ENCODE data around the gene PNPLA8.

The PNPLA8 gene

GRCh38 chr7:108448584-108449505, 77.1 kb downstream of the PNPLA8 start (continued):
- no peak for TF ChIP-seq ZNF146 (tag by site-specific recombination; IDR thresholded peaks at IDR 0.05)
- no peak for TF ChIP-seq TSHZ1 (tag by site-specific recombination; IDR thresholded peaks at IDR 0.05; ENCODE audit: borderline replicate concordance)
- TF ChIP-seq ZNF132 (tag by site-specific recombination; IDR thresholded peaks at IDR 0.05; ENCODE audit: borderline replicate concordance), result no peak
- TF ChIP-seq MZF1 (tag by site-specific recombination; IDR thresholded peaks at IDR 0.05; ENCODE audit: borderline replicate concordance), result peak; percentile 45; the same call in 1 of the 2 replicates
- TF ChIP-seq ZNF10 (tag by site-specific recombination; IDR thresholded peaks at IDR 0.05), result no peak
- TF ChIP-seq ZNF514 (tag by site-specific recombination; IDR thresholded peaks at IDR 0.05), result no peak
- peak; percentile 12; the same call in 1 of the 2 replicates for TF ChIP-seq ZNF18 (tag by site-specific recombination; IDR thresholded peaks at IDR 0.05)
- TF ChIP-seq ZNF202 (tag by site-specific recombination; IDR thresholded peaks at IDR 0.05; ENCODE audit: borderline replicate concordance), result no peak
- no peak for TF ChIP-seq ZNF791 (tag by site-specific recombination; IDR thresholded peaks at IDR 0.05)
- TF ChIP-seq ZNF404 (tag by site-specific recombination; IDR thresholded peaks at IDR 0.05), result no peak
- TF ChIP-seq KLF1 (tag by site-specific recombination; IDR thresholded peaks at IDR 0.05), result no peak
- no peak for TF ChIP-seq ZNF488 (tag by site-specific recombination; IDR thresholded peaks at IDR 0.05)
- TF ChIP-seq IKZF3 (tag by site-specific recombination; IDR thresholded peaks at IDR 0.05), result no peak
- TF ChIP-seq ZNF692 (tag by site-specific recombination; IDR thresholded peaks at IDR 0.05), result no peak

GRCh38 chr7:108442039-108442568, 83.8 kb downstream of the PNPLA8 start:
- no peak overlapping the region for H3K27ac ChIP-seq (ENCODE audit: extremely low read depth, low read depth, low read length)
- POLR2A ChIA-PET, result interaction anchor here (1.2 kb wide), 1 partner anchor 14 kb away, joined by 8 read pairs; the partner anchor contains the start of gene NRCAM
- TF ChIP-seq ZEB2 (tag by site-specific recombination; IDR thresholded peaks at IDR 0.05) (0 out of 2 replicates have a peak, but pooled peaks have one; percentile 15), ZNF558 (tag by site-specific recombination; IDR thresholded peaks at IDR 0.05) (0 out of 2 replicates have a peak, but pooled peaks have one; percentile 27), HOXD13 (CRISPR knock-in tag; IDR thresholded peaks at IDR 0.05; ENCODE audit: borderline replicate concordance) (no peak), ZNF366 (tag by site-specific recombination; conservative IDR thresholded peaks at IDR 0.05) (peak; percentile 26; the same call in 1 of the 2 replicates), ZNF24 (tag by site-specific recombination; IDR thresholded peaks at IDR 0.05) (no peak), SP7 (tag by site-specific recombination; IDR thresholded peaks at IDR 0.05) (peak; percentile 61), TSHZ1 (tag by site-specific recombination; IDR thresholded peaks at IDR 0.05; ENCODE audit: borderline replicate concordance) (peak; percentile 89; the same call in 1 of the 2 replicates), ZNF394 (tag by site-specific recombination; IDR thresholded peaks at IDR 0.05; ENCODE audit: borderline replicate concordance) (no peak), SP2 (tag by site-specific recombination; IDR thresholded peaks at IDR 0.05) (0 out of 2 replicates have a peak, but pooled peaks have one; percentile 27), ZNF600 (tag by site-specific recombination; IDR thresholded peaks at IDR 0.05) (peak; percentile 91)
- peaks cover 4% of the 10 kb centered on the region for H3K4me1 ChIP-seq (ENCODE audit: control insufficient read depth, insufficient read depth, low read length)
- H3K4me3 ChIP-seq (ENCODE audit: low read depth, low read length), result no peak overlapping the region
- CTCF ChIA-PET, result interaction anchor here (0.6 to 2.4 kb wide), 3 partner anchors 11 to 258 kb away, joined by 3 to 15 read pairs (median 4); no protein-coding TSS in a partner anchor
- H3K36me3 ChIP-seq (ENCODE audit: control insufficient read depth in 2 of 2, insufficient read depth in 1 of 2, low read length in 2 of 2), result no peaks in the 10 kb centered on the region
- H3K9me3 ChIP-seq (ENCODE audit: control insufficient read depth, insufficient read depth, low read depth, low read length), result no peaks in the 10 kb centered on the region

All from HEK293 (cell line).